ENCODE data around the gene THRB.

Gene THRB

GRCh38 chr3:24407980-24408680, 86.5 kb downstream of the THRB start:
- no peaks in the 10 kb centered on the region for H3K27me3 ChIP-seq (ENCODE audit: insufficient read depth, low read length)

GRCh38 chr3:24406900-24407299, 87.8 kb downstream of the THRB start:
- H3K9me3 ChIP-seq (ENCODE audit: low read length), result no peaks in the 10 kb centered on the region
- no peak overlapping the region for H3K9ac ChIP-seq (ENCODE audit: low read length)
- no peaks in the 10 kb centered on the region for H3K36me3 ChIP-seq (ENCODE audit: insufficient read depth, low read length)
- H2AFZ ChIP-seq (ENCODE audit: low read length), result no peak overlapping the region
- H3K27me3 ChIP-seq (ENCODE audit: insufficient read depth, low read length), result no peaks in the 10 kb centered on the region
- H3K4me2 ChIP-seq (ENCODE audit: low read length), result no peak overlapping the region
- H3F3A ChIP-seq (ENCODE audit: insufficient read depth, low read length), result no peaks in the 10 kb centered on the region
- H3K9me2 ChIP-seq (ENCODE audit: low read depth, low read length), result no peaks in the 10 kb centered on the region
- no peaks in the 10 kb centered on the region for H3K4me1 ChIP-seq (ENCODE audit: insufficient read depth, low read length, severe bottlenecking)
- no peaks in the 10 kb centered on the region for H4K20me1 ChIP-seq (ENCODE audit: insufficient read depth, low read length)
- H3K4me3 ChIP-seq (ENCODE audit: low read depth, low read length, poor library complexity, severe bottlenecking), result no peak overlapping the region
- H3K79me2 ChIP-seq (ENCODE audit: insufficient read depth, low read length), result no peaks in the 10 kb centered on the region
- H3K27ac ChIP-seq (ENCODE audit: low read depth, low read length, poor library complexity, severe bottlenecking), result no peak overlapping the region
- TF ChIP-seq EZH2 (IDR thresholded peaks at IDR 0.05; ENCODE audit: borderline replicate concordance, low read length), result no peak
- TF ChIP-seq CTCF (IDR thresholded peaks at IDR 0.05; ENCODE audit: low read length), result no peak

More at GRCh38 chr3:24407980-24408680, 86.5 kb downstream of the THRB start:
- Histone ChIP-seq H3K27ac (ENCODE audit: low read depth, low read length, poor library complexity, severe bottlenecking) (no peak overlapping the region), H3K79me2 (ENCODE audit: insufficient read depth, low read length) (no peaks in the 10 kb centered on the region), H2AFZ (ENCODE audit: low read length) (no peak overlapping the region), H3K4me2 (ENCODE audit: low read length) (no peak overlapping the region), H3K9me2 (ENCODE audit: low read depth, low read length) (no peaks in the 10 kb centered on the region), H3K9ac (ENCODE audit: low read length) (no peak overlapping the region), H3K36me3 (ENCODE audit: insufficient read depth, low read length) (no peaks in the 10 kb centered on the region), H3K4me1 (ENCODE audit: insufficient read depth, low read length, severe bottlenecking) (no peaks in the 10 kb centered on the region), H3K4me3 (ENCODE audit: low read depth, low read length, poor library complexity, severe bottlenecking) (no peak overlapping the region), H4K20me1 (ENCODE audit: insufficient read depth, low read length) (no peaks in the 10 kb centered on the region), H3K9me3 (ENCODE audit: low read length) (no peaks in the 10 kb centered on the region), H3F3A (ENCODE audit: insufficient read depth, low read length) (no peaks in the 10 kb centered on the region)
- TF ChIP-seq CTCF (IDR thresholded peaks at IDR 0.05; ENCODE audit: low read length) (no peak), EZH2 (IDR thresholded peaks at IDR 0.05; ENCODE audit: borderline replicate concordance, low read length) (no peak)

- no peak overlapping the region for H3K27ac ChIP-seq (ENCODE audit: low read depth, low read length, poor library complexity, severe bottlenecking)
- TF ChIP-seq CTCF (IDR thresholded peaks at IDR 0.05; ENCODE audit: low read length) (no peak), EZH2 (IDR thresholded peaks at IDR 0.05; ENCODE audit: borderline replicate concordance, low read length) (no peak)
- no peaks in the 10 kb centered on the region for H4K20me1 ChIP-seq (ENCODE audit: insufficient read depth, low read length)
- no peak overlapping the region for H2AFZ ChIP-seq (ENCODE audit: low read length)
- H3K9ac ChIP-seq (ENCODE audit: low read length), result no peak overlapping the region
- no peaks in the 10 kb centered on the region for H3K79me2 ChIP-seq (ENCODE audit: insufficient read depth, low read length)
- no peaks in the 10 kb centered on the region for H3K27me3 ChIP-seq (ENCODE audit: insufficient read depth, low read length)
- no peak overlapping the region for H3K4me3 ChIP-seq (ENCODE audit: low read depth, low read length, poor library complexity, severe bottlenecking)
- no peaks in the 10 kb centered on the region for H3K4me1 ChIP-seq (ENCODE audit: insufficient read depth, low read length, severe bottlenecking)
- H3F3A ChIP-seq (ENCODE audit: insufficient read depth, low read length), result no peaks in the 10 kb centered on the region
- H3K4me2 ChIP-seq (ENCODE audit: low read length), result no peak overlapping the region
- no peaks in the 10 kb centered on the region for H3K9me2 ChIP-seq (ENCODE audit: low read depth, low read length)
- H3K36me3 ChIP-seq (ENCODE audit: insufficient read depth, low read length), result no peaks in the 10 kb centered on the region
- H3K9me3 ChIP-seq (ENCODE audit: low read length), result no peaks in the 10 kb centered on the region
These were observed 89.6 kb downstream of the THRB start for GRCh38 chr3:24405057-24405456.
